A673 (cell line): ENCODE data around the gene TRIM8.

Experiments
- CTCF ChIP-seq: fragments of 300-800, 200-600 bp; sonication (generic); conservative IDR thresholded peaks from 2 replicates; pipeline ENCODE4 v1.5.1; 2017; ENCODE audit warnings: low read depth, mild to moderate bottlenecking, antibody characterized with exemption, low read length, moderate library complexity, mixed read lengths
- EZH2 ChIP-seq: fragments of 200-600 bp; sonication (generic); IDR thresholded peaks from 2 replicates; pipeline ENCODE4 v1.6.1; 2017; ENCODE audit warnings: borderline replicate concordance, low read depth, mild to moderate bottlenecking, mixed read lengths, antibody characterized with exemption, low read length; ENCODE audit not compliant: poor library complexity, severe bottlenecking

- no peak for TF ChIP-seq CTCF
- TF ChIP-seq EZH2, result no peak
Observed at GRCh38 chr10:102595293-102595692, 49.0 kb upstream of the TRIM8 start.
